IPS-15b (cell line): ENCODE results near the gene HAPLN3.
A peak's percentile ranks its signal among the peaks of the same experiment; 100 is the strongest.
"Not testable (repeated sequence)": the region's sequence is repeated elsewhere in the genome, so short reads cannot be mapped to it uniquely, and the experiment has no call there.

Source experiments
- H3K27me3 ChIP-seq: one replicate; pipeline ENCODE4 v1.6.1; 2013; ENCODE audit warnings: low read length; ENCODE audit not compliant: control insufficient read depth, insufficient read depth
- H3K36me3 ChIP-seq: one replicate; pipeline ENCODE4 v1.6.1; 2013; ENCODE audit warnings: low read length; ENCODE audit not compliant: control insufficient read depth, insufficient read depth
- H3K4me1 ChIP-seq: one replicate; pipeline ENCODE4 v1.6.1; 2013; ENCODE audit warnings: mild to moderate bottlenecking, low read length; ENCODE audit not compliant: control insufficient read depth, insufficient read depth
- H3K4me3 ChIP-seq: one replicate; pipeline ENCODE4 v1.5.1; 2013; ENCODE audit warnings: low read depth, low read length
- H3K9ac ChIP-seq: one replicate; pipeline ENCODE4 v1.6.1; 2013; ENCODE audit warnings: low read depth, mild to moderate bottlenecking, low read length
- H3K9me3 ChIP-seq: one replicate; pipeline ENCODE4 v1.6.1; 2013; ENCODE audit warnings: mild to moderate bottlenecking, low read length; ENCODE audit not compliant: control insufficient read depth, insufficient read depth

Gene HAPLN3

GRCh38 chr15:88920892-88921435 lies 25.6 kb upstream of the HAPLN3 start:
- H3K4me1 ChIP-seq, H3K9me3 ChIP-seq, H3K36me3 ChIP-seq, H3K9ac ChIP-seq, H3K4me3 ChIP-seq, H3K27me3 ChIP-seq: not testable (repeated sequence)

GRCh38 chr15:88920186-88920891 lies 25.0 kb upstream of the HAPLN3 start:
- H3K4me1 ChIP-seq = no peaks in the 10 kb centered on the region
- no peaks in the 10 kb centered on the region for H3K27me3 ChIP-seq
- H3K9ac ChIP-seq = no peak overlapping the region
- no peaks in the 10 kb centered on the region for H3K9me3 ChIP-seq
- H3K4me3 ChIP-seq = no peak overlapping the region
- no peaks in the 10 kb centered on the region for H3K36me3 ChIP-seq

- Histone ChIP-seq H3K4me3 (no peak overlapping the region), H3K9ac (no peak overlapping the region), H3K4me1 (no peaks in the 10 kb centered on the region), H3K36me3 (no peaks in the 10 kb centered on the region), H3K9me3 (no peaks in the 10 kb centered on the region), H3K27me3 (no peaks in the 10 kb centered on the region)
These were observed 23.4 kb upstream of the HAPLN3 start for GRCh38 chr15:88918738-88919137.

GRCh38 chr15:88917760-88918159 lies 22.4 kb upstream of the HAPLN3 start:
- H3K9ac ChIP-seq = no peak overlapping the region

GRCh38 chr15:88915354-88915753 lies 20.0 kb upstream of the HAPLN3 start:
- Histone ChIP-seq H3K9ac (no peak overlapping the region), H3K36me3 (peaks cover 10% of the 10 kb centered on the region), H3K4me3 (no peak overlapping the region), H3K4me1 (peaks cover 4% of the 10 kb centered on the region), H3K27me3 (no peaks in the 10 kb centered on the region), H3K9me3 (no peaks in the 10 kb centered on the region)

More at GRCh38 chr15:88917760-88918159, 22.4 kb upstream of the HAPLN3 start:
- no peaks in the 10 kb centered on the region for H3K36me3 ChIP-seq
- H3K9me3 ChIP-seq = no peaks in the 10 kb centered on the region
- H3K4me3 ChIP-seq = no peak overlapping the region
- no peaks in the 10 kb centered on the region for H3K4me1 ChIP-seq
- H3K27me3 ChIP-seq = no peaks in the 10 kb centered on the region

- Histone ChIP-seq H3K36me3 (peaks cover 25% of the 10 kb centered on the region), H3K9me3 (no peaks in the 10 kb centered on the region), H3K4me1 (peaks cover 4% of the 10 kb centered on the region), H3K27me3 (no peaks in the 10 kb centered on the region), H3K4me3 (peak overlapping the region; percentile 62), H3K9ac (no peak overlapping the region)
These were observed 18.5 kb upstream of the HAPLN3 start for GRCh38 chr15:88913850-88914169.

GRCh38 chr15:88913017-88913849 lies 17.9 kb upstream of the HAPLN3 start, which contains the start of gene MFGE8:
Gene MFGE8 (minus strand): TSS chr15:88913379. CDS start chr15:88913319, 60 bp downstream.
- H3K4me1 ChIP-seq = peaks cover 4% of the 10 kb centered on the region

GRCh38 chr15:88912500-88912921 lies 17.2 kb upstream of the HAPLN3 start:
- Histone ChIP-seq H3K9me3 (no peaks in the 10 kb centered on the region), H3K9ac (peak overlapping the region; percentile 84), H3K4me3 (peak overlapping the region; percentile 62), H3K27me3 (no peaks in the 10 kb centered on the region), H3K4me1 (peaks cover 4% of the 10 kb centered on the region), H3K36me3 (peaks cover 38% of the 10 kb centered on the region)

More at GRCh38 chr15:88913017-88913849, 17.9 kb upstream of the HAPLN3 start, which contains the start of gene MFGE8:
- Histone ChIP-seq H3K27me3 (no peaks in the 10 kb centered on the region), H3K9me3 (no peaks in the 10 kb centered on the region), H3K9ac (peak within 1 kb of the TSS; percentile 84), H3K4me3 (peak within 1 kb of the TSS; percentile 62), H3K36me3 (peaks cover 31% of the 10 kb centered on the region)

GRCh38 chr15:88911766-88912118 lies 16.4 kb upstream of the HAPLN3 start:
- peak overlapping the region; percentile 84 for H3K9ac ChIP-seq
- H3K4me1 ChIP-seq = peaks cover 4% of the 10 kb centered on the region
- H3K36me3 ChIP-seq = peaks cover 46% of the 10 kb centered on the region
- no peaks in the 10 kb centered on the region for H3K9me3 ChIP-seq
- peak overlapping the region; percentile 62 for H3K4me3 ChIP-seq
- no peaks in the 10 kb centered on the region for H3K27me3 ChIP-seq

GRCh38 chr15:88909956-88910831 lies 14.8 kb upstream of the HAPLN3 start:
- Histone ChIP-seq H3K36me3 (peaks cover 60% of the 10 kb centered on the region), H3K4me3 (peak overlapping the region; percentile 26), H3K27me3 (no peaks in the 10 kb centered on the region), H3K4me1 (peaks cover 4% of the 10 kb centered on the region), H3K9ac (peak overlapping the region; percentile 12), H3K9me3 (no peaks in the 10 kb centered on the region)
